SK-N-SH treated with all-trans-retinoic acid at 6 μM for 48 hours (cell line): ENCODE measurements around the gene C15orf39.

Experiments
- ATAC-seq: fragments of 200-7000 bp; cut with Tn5 transposase; 3 replicates; pipeline ENCODE4 v1.9.1; 2020; ENCODE audit warnings: mild to moderate bottlenecking, moderate library complexity
- ARNTL ChIP-seq: fragments of 450-650 bp; formaldehyde crosslinking; IDR thresholded peaks from 2 replicates; pipeline ENCODE4 v1.5.0; 2020; ENCODE audit warnings: low read depth, mild to moderate bottlenecking, moderate library complexity, borderline replicate concordance
- BACH2 ChIP-seq: fragments of 250-450 bp; sonication (Bioruptor Pico); IDR thresholded peaks from 2 replicates; pipeline ENCODE4 v1.9.0; 2021; ENCODE audit warnings: mild to moderate bottlenecking, borderline replicate concordance
- CSDC2 ChIP-seq: fragments of 250-450 bp; sonication (Bioruptor Pico); IDR thresholded peaks from 2 replicates; pipeline ENCODE4 v1.5.0; 2020; ENCODE audit warnings: mild to moderate bottlenecking, moderate library complexity
- ESRRG ChIP-seq: fragments of 250-450 bp; sonication (Bioruptor Pico); IDR thresholded peaks from 2 replicates; pipeline ENCODE4 v1.6.1; 2021; ENCODE audit warnings: mild to moderate bottlenecking
- GLIS3 ChIP-seq: fragments of 250-450 bp; sonication (Bioruptor Pico); IDR thresholded peaks from 2 replicates; pipeline ENCODE4 v1.5.0; 2020; ENCODE audit warnings: mild to moderate bottlenecking, moderate library complexity
- ISL1 ChIP-seq: fragments of 250-450 bp; sonication (Bioruptor Pico); IDR thresholded peaks from 2 replicates; pipeline ENCODE4 v2.1.2; 2022; ENCODE audit warnings: mild to moderate bottlenecking, moderate library complexity
- OSR1 ChIP-seq: fragments of 250-450 bp; sonication (Bioruptor Pico); IDR thresholded peaks from 2 replicates; pipeline ENCODE4 v1.8.0; 2022; ENCODE audit warnings: moderate library complexity, mild to moderate bottlenecking, inconsistent platforms
- PPARA ChIP-seq: fragments of 250-450 bp; sonication (Bioruptor Pico); IDR thresholded peaks from 2 replicates; pipeline ENCODE4 v1.5.0; 2020; ENCODE audit warnings: mild to moderate bottlenecking, borderline replicate concordance
- RARB ChIP-seq: fragments of 250-450 bp; sonication (Bioruptor Pico); IDR thresholded peaks from 2 replicates; pipeline ENCODE4 v1.8.0; 2021; ENCODE audit warnings: mild to moderate bottlenecking, moderate library complexity
- SNAI2 ChIP-seq: fragments of 250-450 bp; sonication (Bioruptor Pico); IDR thresholded peaks from 2 replicates; pipeline ENCODE4 v1.5.0; 2020; ENCODE audit warnings: mild to moderate bottlenecking, moderate library complexity
- ZC3H10 ChIP-seq: fragments of 250-450 bp; sonication (Bioruptor Pico); IDR thresholded peaks from 2 replicates; pipeline ENCODE4 v1.5.1; 2021; ENCODE audit warnings: mild to moderate bottlenecking, moderate library complexity
- ZFP3 ChIP-seq: fragments of 250-450 bp; sonication (Bioruptor Pico); IDR thresholded peaks from 2 replicates; pipeline ENCODE4 v1.5.0; 2020; ENCODE audit warnings: mild to moderate bottlenecking, moderate library complexity
- ZFP30 ChIP-seq: fragments of 450-650 bp; formaldehyde crosslinking; IDR thresholded peaks from 2 replicates; pipeline ENCODE4 v1.5.0; 2022; ENCODE audit warnings: mild to moderate bottlenecking, moderate library complexity
- ZNF70 ChIP-seq: fragments of 450-650 bp; formaldehyde crosslinking; IDR thresholded peaks from 2 replicates; pipeline ENCODE4 v1.5.0; 2020; ENCODE audit warnings: mild to moderate bottlenecking, moderate library complexity
- TF ChIP-seq, protein P1 (sequence below): fragments of 250-450 bp; sonication (Bioruptor Pico); IDR thresholded peaks from 2 replicates; pipeline ENCODE4 v1.5.0; 2020; ENCODE audit warnings: mild to moderate bottlenecking, moderate library complexity
- TF ChIP-seq, protein P2 (sequence below): fragments of 250-450 bp; sonication (Bioruptor Pico); IDR thresholded peaks from 2 replicates; pipeline ENCODE4 v1.8.0; 2020; ENCODE audit warnings: mild to moderate bottlenecking, moderate library complexity, borderline replicate concordance
- TF ChIP-seq, protein P3 (sequence below): fragments of 250-450 bp; sonication (Bioruptor Pico); IDR thresholded peaks from 2 replicates; pipeline ENCODE4 v1.5.1; 2021; ENCODE audit warnings: mild to moderate bottlenecking, moderate library complexity
- TF ChIP-seq, protein P4 (sequence below): fragments of 250-450 bp; sonication (Bioruptor Pico); IDR thresholded peaks from 2 replicates; pipeline ENCODE4 v1.5.1; 2020; ENCODE audit warnings: low read depth, mild to moderate bottlenecking, moderate library complexity

Gene C15orf39

DNA sequence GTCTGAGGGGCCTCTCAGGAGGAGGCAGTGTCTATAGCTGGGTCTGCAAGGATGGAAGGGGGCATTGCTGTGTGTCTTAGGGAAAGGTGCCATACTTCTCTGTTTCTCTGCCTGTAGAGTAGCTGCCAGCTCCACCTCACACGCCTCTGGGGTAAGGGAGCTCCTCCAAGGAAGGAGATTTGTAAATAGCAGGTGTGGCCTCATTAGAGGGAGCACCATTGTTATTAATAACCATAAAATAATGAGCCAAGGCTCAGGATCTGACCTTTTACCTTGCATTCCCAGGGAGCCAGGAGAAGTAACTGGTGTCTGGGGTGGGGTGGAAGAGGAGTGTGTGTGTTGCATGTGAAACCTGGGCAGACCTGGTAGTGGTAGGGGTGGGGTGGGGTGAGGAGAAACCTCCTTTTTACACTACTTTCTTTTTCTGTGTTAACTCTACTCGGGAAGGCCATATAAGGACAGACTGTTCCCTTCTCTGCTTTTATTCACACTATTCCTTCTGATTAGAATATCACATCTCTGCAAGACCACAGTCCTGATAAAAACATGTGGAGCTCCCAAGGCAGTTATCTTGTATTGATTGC is 2.2 kb upstream of the C15orf39 start:
- no peak for ATAC-seq
- TF ChIP-seq ESRRG (CRISPR knock-in tag) (no peak), PPARA (CRISPR knock-in tag) (no peak), ARNTL (CRISPR knock-in tag) (no peak), ZNF70 (CRISPR knock-in tag) (no peak), BACH2 (CRISPR knock-in tag) (no peak)
- TF ChIP-seq, protein P1, sequence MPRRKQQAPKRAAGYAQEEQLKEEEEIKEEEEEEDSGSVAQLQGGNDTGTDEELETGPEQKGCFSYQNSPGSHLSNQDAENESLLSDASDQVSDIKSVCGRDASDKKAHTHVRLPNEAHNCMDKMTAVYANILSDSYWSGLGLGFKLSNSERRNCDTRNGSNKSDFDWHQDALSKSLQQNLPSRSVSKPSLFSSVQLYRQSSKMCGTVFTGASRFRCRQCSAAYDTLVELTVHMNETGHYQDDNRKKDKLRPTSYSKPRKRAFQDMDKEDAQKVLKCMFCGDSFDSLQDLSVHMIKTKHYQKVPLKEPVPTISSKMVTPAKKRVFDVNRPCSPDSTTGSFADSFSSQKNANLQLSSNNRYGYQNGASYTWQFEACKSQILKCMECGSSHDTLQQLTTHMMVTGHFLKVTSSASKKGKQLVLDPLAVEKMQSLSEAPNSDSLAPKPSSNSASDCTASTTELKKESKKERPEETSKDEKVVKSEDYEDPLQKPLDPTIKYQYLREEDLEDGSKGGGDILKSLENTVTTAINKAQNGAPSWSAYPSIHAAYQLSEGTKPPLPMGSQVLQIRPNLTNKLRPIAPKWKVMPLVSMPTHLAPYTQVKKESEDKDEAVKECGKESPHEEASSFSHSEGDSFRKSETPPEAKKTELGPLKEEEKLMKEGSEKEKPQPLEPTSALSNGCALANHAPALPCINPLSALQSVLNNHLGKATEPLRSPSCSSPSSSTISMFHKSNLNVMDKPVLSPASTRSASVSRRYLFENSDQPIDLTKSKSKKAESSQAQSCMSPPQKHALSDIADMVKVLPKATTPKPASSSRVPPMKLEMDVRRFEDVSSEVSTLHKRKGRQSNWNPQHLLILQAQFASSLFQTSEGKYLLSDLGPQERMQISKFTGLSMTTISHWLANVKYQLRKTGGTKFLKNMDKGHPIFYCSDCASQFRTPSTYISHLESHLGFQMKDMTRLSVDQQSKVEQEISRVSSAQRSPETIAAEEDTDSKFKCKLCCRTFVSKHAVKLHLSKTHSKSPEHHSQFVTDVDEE (CRISPR knock-in tag), result no peak

DNA sequence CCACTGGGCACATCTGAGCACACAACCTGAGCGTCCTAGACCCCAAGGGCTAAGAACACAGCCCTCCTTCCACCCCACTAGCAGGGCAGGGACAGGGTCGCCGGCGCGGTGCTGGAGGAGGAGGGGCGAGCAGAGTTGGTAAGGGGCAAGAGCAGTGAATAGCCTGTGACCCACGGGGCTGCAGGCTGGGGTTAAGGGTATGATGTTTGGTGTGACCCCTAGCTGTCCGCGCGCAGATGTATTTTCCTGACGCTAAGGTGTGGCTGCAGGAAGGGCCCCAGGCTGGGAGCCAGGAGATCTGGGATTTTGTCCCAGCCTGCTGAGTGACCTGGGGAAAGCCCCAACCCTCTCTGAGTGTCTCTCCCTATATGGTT is 1.3 kb upstream of the C15orf39 start:
- TF ChIP-seq ZFP3 (CRISPR knock-in tag) (no peak), OSR1 (CRISPR knock-in tag) (no peak), ZFP30 (CRISPR knock-in tag) (no peak), ZNF70 (CRISPR knock-in tag) (no peak), RARB (CRISPR knock-in tag) (no peak), ZC3H10 (CRISPR knock-in tag) (no peak), CSDC2 (no peak), SNAI2 (no peak)
- ATAC-seq, result no peak

DNA sequence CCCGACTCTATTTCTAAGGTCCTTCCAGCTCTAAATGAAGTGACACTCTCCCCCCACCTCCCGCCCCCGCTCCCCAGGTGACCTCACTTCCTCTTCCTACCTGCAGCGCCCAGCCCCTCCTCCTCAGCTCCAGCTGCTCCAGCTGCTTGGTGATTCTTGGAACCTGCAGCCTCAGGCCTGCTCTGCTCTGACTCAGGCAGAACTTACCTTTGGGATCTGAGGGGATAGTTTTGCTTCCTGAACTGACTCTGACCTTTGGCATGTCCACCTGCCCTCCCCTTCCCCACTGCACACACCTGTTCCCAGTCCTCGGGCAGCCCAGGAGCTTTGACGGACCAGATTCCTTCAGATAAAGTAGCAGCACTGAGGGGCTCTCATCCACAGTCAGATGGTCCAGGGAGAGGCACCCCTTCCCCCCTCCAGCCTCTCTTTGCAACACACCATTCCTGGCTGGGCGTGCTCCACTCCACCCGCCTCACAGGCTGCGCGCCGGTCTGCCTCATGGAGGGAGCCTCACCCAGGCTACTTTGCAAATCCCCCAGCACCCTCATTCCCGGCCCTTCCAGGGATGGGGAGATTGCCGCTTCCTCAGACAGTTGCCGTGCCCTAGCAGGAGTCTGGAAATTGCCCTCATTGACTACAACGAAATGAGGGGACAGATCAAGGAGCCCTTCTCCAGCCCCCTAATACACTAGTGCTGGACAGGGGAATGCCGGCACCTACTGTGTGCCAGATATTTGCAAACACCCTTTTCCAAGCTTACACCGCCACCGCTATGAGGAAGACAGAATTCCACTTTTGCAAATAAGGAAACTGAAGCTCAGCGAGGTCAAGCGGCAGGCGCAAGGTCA is 692 bp upstream of the C15orf39 start:
- TF ChIP-seq GLIS3 (CRISPR knock-in tag), result no peak
- no peak for TF ChIP-seq ARNTL (CRISPR knock-in tag)
- TF ChIP-seq ZNF70 (CRISPR knock-in tag), result no peak
- TF ChIP-seq ISL1, result no peak
- no peak for TF ChIP-seq PPARA (CRISPR knock-in tag)
- TF ChIP-seq ZC3H10 (CRISPR knock-in tag), result no peak
- no peak for TF ChIP-seq SNAI2
- TF ChIP-seq BACH2 (CRISPR knock-in tag), result no peak
- TF ChIP-seq CSDC2, result no peak
- no peak for TF ChIP-seq ZFP30 (CRISPR knock-in tag)
- TF ChIP-seq, protein P2, sequence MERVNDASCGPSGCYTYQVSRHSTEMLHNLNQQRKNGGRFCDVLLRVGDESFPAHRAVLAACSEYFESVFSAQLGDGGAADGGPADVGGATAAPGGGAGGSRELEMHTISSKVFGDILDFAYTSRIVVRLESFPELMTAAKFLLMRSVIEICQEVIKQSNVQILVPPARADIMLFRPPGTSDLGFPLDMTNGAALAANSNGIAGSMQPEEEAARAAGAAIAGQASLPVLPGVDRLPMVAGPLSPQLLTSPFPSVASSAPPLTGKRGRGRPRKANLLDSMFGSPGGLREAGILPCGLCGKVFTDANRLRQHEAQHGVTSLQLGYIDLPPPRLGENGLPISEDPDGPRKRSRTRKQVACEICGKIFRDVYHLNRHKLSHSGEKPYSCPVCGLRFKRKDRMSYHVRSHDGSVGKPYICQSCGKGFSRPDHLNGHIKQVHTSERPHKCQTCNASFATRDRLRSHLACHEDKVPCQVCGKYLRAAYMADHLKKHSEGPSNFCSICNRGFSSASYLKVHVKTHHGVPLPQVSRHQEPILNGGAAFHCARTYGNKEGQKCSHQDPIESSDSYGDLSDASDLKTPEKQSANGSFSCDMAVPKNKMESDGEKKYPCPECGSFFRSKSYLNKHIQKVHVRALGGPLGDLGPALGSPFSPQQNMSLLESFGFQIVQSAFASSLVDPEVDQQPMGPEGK, result no peak
- no peak for ATAC-seq

DNA sequence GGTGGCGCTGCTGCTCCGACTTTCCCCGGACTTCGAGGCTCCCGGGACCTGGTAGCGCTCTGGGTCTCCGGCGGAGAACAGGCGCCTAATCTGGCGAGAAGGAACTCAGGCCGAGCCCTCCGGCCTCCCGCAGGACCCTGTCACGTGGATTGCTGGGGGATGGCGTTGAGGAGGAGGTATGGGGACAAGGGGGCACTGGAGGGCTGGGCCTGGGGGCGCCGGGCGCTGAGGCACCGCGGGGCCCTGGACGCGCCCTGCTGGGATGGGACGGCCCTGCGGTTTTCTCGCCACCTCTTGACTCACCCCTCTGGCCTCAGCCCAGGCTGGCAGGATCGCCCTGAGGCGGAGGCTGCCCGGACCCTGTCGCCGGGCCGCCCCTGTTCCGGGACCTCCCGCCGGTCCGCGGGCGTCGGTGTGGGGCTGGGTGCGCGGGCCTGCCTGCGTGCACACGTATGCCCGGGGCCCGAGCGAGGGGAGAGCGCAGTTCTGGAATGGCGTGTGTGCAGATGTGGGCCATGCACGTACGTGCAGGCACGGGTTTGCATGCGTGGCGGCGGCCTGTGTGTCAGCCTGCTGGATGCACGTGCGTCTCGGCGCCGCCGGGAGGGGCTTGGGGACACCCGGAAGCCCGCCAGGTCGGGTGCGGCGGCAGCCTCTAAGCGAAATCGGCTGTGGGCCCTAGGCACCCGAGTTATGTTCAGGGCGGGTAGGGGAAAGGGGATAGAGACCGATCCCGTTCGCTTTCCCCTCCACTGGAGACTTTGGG is 752 bp downstream of the C15orf39 start:
- TF ChIP-seq PPARA (CRISPR knock-in tag) (no peak), ZFP3 (CRISPR knock-in tag) (no peak), RARB (CRISPR knock-in tag) (no peak), ARNTL (CRISPR knock-in tag) (no peak), ESRRG (CRISPR knock-in tag) (no peak), GLIS3 (CRISPR knock-in tag) (no peak), OSR1 (CRISPR knock-in tag) (no peak), SNAI2 (no peak), ZC3H10 (CRISPR knock-in tag) (no peak)
- ATAC-seq, result peak; percentile 60

DNA sequence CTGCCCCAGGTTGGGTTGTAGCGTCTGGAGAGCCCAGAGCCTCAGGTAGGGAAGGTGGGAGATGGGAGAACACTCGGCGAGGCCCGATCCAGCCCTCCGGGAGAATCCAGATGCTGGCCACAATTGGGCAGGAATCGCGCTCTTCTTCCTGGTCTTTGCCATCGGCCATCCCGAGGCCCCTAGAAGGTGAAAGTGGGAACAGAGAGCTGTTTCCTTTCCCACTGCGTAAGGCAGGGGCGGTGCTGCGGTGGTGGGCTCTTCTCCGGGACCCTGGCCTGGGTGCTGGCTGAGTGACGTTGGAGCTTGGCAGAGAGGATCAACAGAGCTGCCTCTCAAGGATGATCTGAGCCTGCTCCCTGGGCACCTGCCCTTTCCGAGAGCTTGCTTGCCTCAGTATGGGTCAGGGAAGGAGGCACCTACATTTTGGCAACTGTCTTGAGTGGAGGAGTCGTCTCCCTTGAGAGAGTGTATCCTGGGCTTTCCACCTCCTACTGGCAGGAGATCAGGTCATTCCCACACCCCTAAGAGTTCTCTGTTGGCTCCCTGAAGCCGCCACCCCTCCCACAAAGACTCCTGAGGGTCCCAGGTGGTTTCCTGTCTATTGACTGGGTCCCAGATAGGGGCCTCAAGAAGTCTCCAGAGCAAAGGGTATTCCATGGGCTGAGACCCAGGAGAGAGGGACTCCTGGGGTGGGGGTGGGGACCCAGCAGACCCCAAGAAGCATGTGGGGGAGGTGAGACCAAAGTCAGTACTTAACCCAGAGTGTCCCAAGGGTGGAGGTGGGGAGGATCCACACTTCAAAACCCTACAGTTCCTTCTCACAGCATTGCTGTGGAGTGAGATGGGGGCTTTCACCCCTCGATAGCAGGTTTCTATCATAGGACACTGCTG is 1.6 kb downstream of the C15orf39 start:
- ATAC-seq, result no peak
- TF ChIP-seq, protein P3, sequence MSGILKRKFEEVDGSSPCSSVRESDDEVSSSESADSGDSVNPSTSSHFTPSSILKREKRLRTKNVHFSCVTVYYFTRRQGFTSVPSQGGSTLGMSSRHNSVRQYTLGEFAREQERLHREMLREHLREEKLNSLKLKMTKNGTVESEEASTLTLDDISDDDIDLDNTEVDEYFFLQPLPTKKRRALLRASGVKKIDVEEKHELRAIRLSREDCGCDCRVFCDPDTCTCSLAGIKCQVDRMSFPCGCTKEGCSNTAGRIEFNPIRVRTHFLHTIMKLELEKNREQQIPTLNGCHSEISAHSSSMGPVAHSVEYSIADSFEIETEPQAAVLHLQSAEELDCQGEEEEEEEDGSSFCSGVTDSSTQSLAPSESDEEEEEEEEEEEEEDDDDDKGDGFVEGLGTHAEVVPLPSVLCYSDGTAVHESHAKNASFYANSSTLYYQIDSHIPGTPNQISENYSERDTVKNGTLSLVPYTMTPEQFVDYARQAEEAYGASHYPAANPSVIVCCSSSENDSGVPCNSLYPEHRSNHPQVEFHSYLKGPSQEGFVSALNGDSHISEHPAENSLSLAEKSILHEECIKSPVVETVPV, result no peak
- TF ChIP-seq ARNTL (CRISPR knock-in tag) (no peak), PPARA (CRISPR knock-in tag) (no peak)
- TF ChIP-seq, protein P2, result no peak
- TF ChIP-seq, protein P4, sequence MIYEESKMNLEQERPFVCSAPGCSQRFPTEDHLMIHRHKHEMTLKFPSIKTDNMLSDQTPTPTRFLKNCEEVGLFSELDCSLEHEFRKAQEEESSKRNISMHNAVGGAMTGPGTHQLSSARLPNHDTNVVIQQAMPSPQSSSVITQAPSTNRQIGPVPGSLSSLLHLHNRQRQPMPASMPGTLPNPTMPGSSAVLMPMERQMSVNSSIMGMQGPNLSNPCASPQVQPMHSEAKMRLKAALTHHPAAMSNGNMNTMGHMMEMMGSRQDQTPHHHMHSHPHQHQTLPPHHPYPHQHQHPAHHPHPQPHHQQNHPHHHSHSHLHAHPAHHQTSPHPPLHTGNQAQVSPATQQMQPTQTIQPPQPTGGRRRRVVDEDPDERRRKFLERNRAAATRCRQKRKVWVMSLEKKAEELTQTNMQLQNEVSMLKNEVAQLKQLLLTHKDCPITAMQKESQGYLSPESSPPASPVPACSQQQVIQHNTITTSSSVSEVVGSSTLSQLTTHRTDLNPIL (CRISPR knock-in tag), result no peak
